DND-41 (cell line): ENCODE data around the gene STARD13.

ENCODE experiments used
- ATAC-seq: fragments of 200-7000 bp; cut with Tn5 transposase; 3 replicates; pipeline ENCODE4 v1.9.1; 2021; ENCODE audit warnings: low read depth; ENCODE audit not compliant: insufficient read depth
- DNase-seq: peaks from one replicate; pipeline ENCODE4 v3.0.0-alpha.2; 2020
- H2AFZ ChIP-seq: 2 replicates; pipeline ENCODE4 v1.6.0; 2012; ENCODE audit warnings: low read depth, low read length
- H3K27ac ChIP-seq: 2 replicates; pipeline ENCODE4 v1.5.1; 2012; ENCODE audit warnings: low read length, inconsistent platforms
- H3K27me3 ChIP-seq: fragments of 200-600 bp; sonication (generic); 2 replicates; pipeline ENCODE4 v1.6.0; 2012; ENCODE audit warnings: low read length, mild to moderate bottlenecking, inconsistent platforms; ENCODE audit not compliant: insufficient read depth, poor library complexity
- H3K36me3 ChIP-seq: 2 replicates; pipeline ENCODE4 v1.5.1; 2012; ENCODE audit warnings: low read length, inconsistent platforms; ENCODE audit not compliant: insufficient read depth
- H3K4me1 ChIP-seq: 2 replicates; pipeline ENCODE4 v1.5.1; 2012; ENCODE audit warnings: mild to moderate bottlenecking, low read length; ENCODE audit not compliant: insufficient read depth
- H3K4me2 ChIP-seq: 2 replicates; pipeline ENCODE4 v1.6.0; 2012; ENCODE audit warnings: mild to moderate bottlenecking, moderate library complexity, low read length, inconsistent platforms; ENCODE audit not compliant: insufficient read depth
- H3K4me3 ChIP-seq, 2 experiments: fragments of 200-600 bp in 1 of 2; shearing (Covaris generic) in 1 of 2; 2 replicates each; pipeline ENCODE4 v1.5.1; 2012 to 2016; ENCODE audit warnings: inconsistent platforms in 2 of 2, low read length in 2 of 2, mild to moderate bottlenecking in 2 of 2, low read depth in 1 of 2, moderate library complexity in 1 of 2
- H3K79me2 ChIP-seq: 2 replicates; pipeline ENCODE4 v1.6.0; 2012; ENCODE audit warnings: low read length, inconsistent platforms; ENCODE audit not compliant: insufficient read depth
- H3K9ac ChIP-seq: 2 replicates; pipeline ENCODE4 v1.6.0; 2012; ENCODE audit warnings: low read depth, mild to moderate bottlenecking, inconsistent platforms, low read length, moderate library complexity
- H3K9me3 ChIP-seq: 2 replicates; pipeline ENCODE4 v1.5.1; 2012; ENCODE audit warnings: low read length, moderate library complexity, mild to moderate bottlenecking, inconsistent platforms; ENCODE audit not compliant: insufficient read depth, severe bottlenecking
- H4K20me1 ChIP-seq: 2 replicates; pipeline ENCODE4 v1.6.0; 2012; ENCODE audit warnings: low read length; ENCODE audit not compliant: insufficient read depth
- EZH2 ChIP-seq: IDR thresholded peaks from 3 replicates; pipeline ENCODE4 v1.6.1; 2012; ENCODE audit warnings: borderline replicate concordance, low read depth, mild to moderate bottlenecking, moderate library complexity, low read length, inconsistent platforms; ENCODE audit not compliant: severe bottlenecking
- TF ChIP-seq, protein P1 (sequence below): IDR thresholded peaks from 2 replicates; pipeline ENCODE4 v1.5.1; 2012; ENCODE audit warnings: borderline replicate concordance, low read length, moderate library complexity, mild to moderate bottlenecking; ENCODE audit not compliant: poor library complexity, severe bottlenecking; ENCODE audit errors: extremely low read depth

The STARD13 gene

DNA sequence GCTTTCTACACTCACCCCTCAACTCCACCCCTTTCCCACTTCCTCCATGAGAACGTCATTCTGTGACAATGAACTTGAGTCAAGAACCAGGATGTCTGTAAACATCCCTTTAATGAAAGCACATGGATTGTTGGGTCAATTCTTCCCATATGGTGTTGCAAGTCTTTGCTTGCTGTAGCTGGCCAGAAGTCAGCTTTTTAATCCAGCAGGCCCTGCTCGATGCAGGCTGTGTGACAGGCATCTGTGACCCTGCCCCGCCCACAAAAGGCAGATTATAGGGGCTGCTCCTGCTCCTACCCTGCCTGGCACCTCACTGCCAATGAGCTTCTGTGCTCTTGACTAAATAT, 78.0 kb downstream of the STARD13 start:
- TF ChIP-seq, protein P1, sequence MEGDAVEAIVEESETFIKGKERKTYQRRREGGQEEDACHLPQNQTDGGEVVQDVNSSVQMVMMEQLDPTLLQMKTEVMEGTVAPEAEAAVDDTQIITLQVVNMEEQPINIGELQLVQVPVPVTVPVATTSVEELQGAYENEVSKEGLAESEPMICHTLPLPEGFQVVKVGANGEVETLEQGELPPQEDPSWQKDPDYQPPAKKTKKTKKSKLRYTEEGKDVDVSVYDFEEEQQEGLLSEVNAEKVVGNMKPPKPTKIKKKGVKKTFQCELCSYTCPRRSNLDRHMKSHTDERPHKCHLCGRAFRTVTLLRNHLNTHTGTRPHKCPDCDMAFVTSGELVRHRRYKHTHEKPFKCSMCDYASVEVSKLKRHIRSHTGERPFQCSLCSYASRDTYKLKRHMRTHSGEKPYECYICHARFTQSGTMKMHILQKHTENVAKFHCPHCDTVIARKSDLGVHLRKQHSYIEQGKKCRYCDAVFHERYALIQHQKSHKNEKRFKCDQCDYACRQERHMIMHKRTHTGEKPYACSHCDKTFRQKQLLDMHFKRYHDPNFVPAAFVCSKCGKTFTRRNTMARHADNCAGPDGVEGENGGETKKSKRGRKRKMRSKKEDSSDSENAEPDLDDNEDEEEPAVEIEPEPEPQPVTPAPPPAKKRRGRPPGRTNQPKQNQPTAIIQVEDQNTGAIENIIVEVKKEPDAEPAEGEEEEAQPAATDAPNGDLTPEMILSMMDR, result no peak
- no peak for TF ChIP-seq EZH2
- H3K9me3 ChIP-seq, result no peaks in the 10 kb centered on the region
- H3K79me2 ChIP-seq, result no peaks in the 10 kb centered on the region
- no peaks in the 10 kb centered on the region for H3K27me3 ChIP-seq
- no peaks in the 10 kb centered on the region for H4K20me1 ChIP-seq
- no peak overlapping the region for H2AFZ ChIP-seq
- ATAC-seq (no peak), DNase-seq (no peak)
- no peak overlapping the region for H3K27ac ChIP-seq
- no peaks in the 10 kb centered on the region for H3K36me3 ChIP-seq
- H3K4me3 ChIP-seq, result no peak overlapping the region
- H3K9ac ChIP-seq, result no peak overlapping the region
- no peak overlapping the region for H3K4me2 ChIP-seq
- H3K4me1 ChIP-seq, result no peaks in the 10 kb centered on the region

DNA sequence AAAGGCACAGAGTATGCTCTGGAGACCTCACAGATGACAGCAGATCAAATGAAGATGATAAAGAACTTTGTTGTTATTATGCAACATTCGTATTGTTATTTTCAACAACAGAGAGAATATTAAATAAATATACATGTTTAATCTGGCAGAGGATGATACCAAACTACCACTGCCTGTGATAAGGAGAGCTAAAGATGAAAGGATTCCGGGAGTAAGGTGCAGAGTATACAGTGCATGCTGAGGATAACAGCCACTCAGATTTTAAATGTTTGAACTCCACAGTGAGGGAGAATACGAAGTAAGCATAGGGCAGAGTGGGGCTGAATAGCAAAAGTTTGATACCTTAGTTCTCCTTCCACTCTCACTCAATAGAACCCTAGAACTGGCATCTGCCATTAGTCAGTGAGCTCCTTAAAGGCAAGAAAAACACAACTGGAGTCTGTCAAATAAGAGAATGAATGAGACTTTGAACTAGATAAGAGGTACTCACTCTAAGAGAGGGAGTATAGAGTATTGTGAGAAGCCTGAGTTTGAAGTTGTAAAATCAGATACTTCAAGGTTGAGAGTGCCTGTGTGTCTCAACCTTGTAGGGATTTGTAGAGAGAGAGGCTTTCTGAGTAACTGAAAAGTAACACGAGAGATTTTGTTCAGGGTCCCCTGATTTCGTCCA, 78.5 kb downstream of the STARD13 start:
- TF ChIP-seq EZH2, result no peak
- TF ChIP-seq, protein P1, result no peak
- Histone ChIP-seq H3K79me2 (no peaks in the 10 kb centered on the region), H3K9me3 (no peaks in the 10 kb centered on the region), H3K27ac (no peak overlapping the region), H2AFZ (no peak overlapping the region), H3K36me3 (no peaks in the 10 kb centered on the region), H3K4me3 (no peak overlapping the region), H3K4me2 (no peak overlapping the region), H3K27me3 (no peaks in the 10 kb centered on the region), H3K9ac (no peak overlapping the region), H3K4me1 (no peaks in the 10 kb centered on the region), H4K20me1 (no peaks in the 10 kb centered on the region)
- DNase-seq (no peak), ATAC-seq (no peak)

DNA sequence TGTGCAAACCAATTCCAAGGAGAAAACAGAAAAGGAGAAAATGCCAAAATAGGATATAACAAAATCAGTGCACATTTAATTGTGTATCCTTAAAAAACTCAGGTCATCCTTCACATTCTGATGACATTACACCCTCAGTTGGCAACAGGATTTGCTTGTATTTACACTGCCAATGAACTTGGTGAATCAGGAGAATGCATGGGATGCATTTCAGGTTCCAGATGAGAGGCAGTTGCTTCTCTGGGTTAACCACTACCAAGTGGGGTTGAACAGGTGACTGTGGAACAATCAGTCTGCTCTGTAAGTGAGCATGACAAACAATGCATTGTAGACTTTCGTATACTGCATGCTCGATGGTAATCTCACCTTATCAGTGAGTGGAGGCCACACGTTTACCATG, 79.1 kb downstream of the STARD13 start:
- H2AFZ ChIP-seq, result no peak overlapping the region
- no peaks in the 10 kb centered on the region for H3K36me3 ChIP-seq
- H3K9me3 ChIP-seq, result no peaks in the 10 kb centered on the region
- no peak overlapping the region for H3K27ac ChIP-seq
- no peak overlapping the region for H3K4me2 ChIP-seq
- no peak overlapping the region for H3K9ac ChIP-seq
- TF ChIP-seq EZH2, result no peak
- TF ChIP-seq, protein P1, result no peak
- no peaks in the 10 kb centered on the region for H4K20me1 ChIP-seq
- H3K79me2 ChIP-seq, result no peaks in the 10 kb centered on the region
- no peaks in the 10 kb centered on the region for H3K27me3 ChIP-seq
- ATAC-seq (no peak), DNase-seq (no peak)
- no peaks in the 10 kb centered on the region for H3K4me1 ChIP-seq
- no peak overlapping the region for H3K4me3 ChIP-seq
